GM18873 (cell line): Measurements from ENCODE around the gene COQ4.

ENCODE experiments used
- ATAC-seq: cut with Tn5 transposase; IDR thresholded peaks from one replicate; pipeline ENCODE4 v1.9.1; 2021; ENCODE audit warnings: mild to moderate bottlenecking, moderate library complexity, moderate number of reproducible peaks; ENCODE audit not compliant: unreplicated experiment, low FRiP score

Gene COQ4

GRCh38 chr9:128370752-128371629 is 48.4 kb downstream of the COQ4 start, which contains the start of gene URM1:
URM1 (plus strand) TSS chr9:128371374; CDS start chr9:128371381, 7 bp downstream.
- ATAC-seq = peak; percentile 75

GRCh38 chr9:128371630-128372117 is 49.0 kb downstream of the COQ4 start:
- no peak for ATAC-seq

GRCh38 chr9:128372188-128372641 is 49.6 kb downstream of the COQ4 start:
- no peak for ATAC-seq

- ATAC-seq = no peak
These were observed 50.1 kb downstream of the COQ4 start for GRCh38 chr9:128372784-128373183.

- no peak for ATAC-seq
These were observed 51.6 kb downstream of the COQ4 start for GRCh38 chr9:128374221-128374675.

GRCh38 chr9:128375865-128376264 is 53.2 kb downstream of the COQ4 start:
- ATAC-seq = no peak

GRCh38 chr9:128382261-128382660 is 59.6 kb downstream of the COQ4 start:
- ATAC-seq = no peak

GRCh38 chr9:128383007-128383753 is 60.5 kb downstream of the COQ4 start:
- ATAC-seq = no peak
